Measurements from ENCODE around the gene IPMK. TPM values are rescaled to one million over a fixed set of nuclear protein-coding genes. Genes with fewer than 3 reads are reported as not detected.

The IPMK gene
- total RNA-seq, 2 donors from 2014 or later, result 10.4 to 34.6 TPM

- intact Hi-C loops (cut with DNase I), result no loop called here
- Histone ChIP-seq H3K9me3 (no peaks in the 10 kb centered on the region), H3K36me3 (no peaks in the 10 kb centered on the region), H3K27me3 (no peaks in the 10 kb centered on the region), H3K4me3 (peak overlapping the region; percentile 72), H3K4me1 (peaks cover 5% of the 10 kb centered on the region), H3K9ac (ENCODE audit: low read depth in 2 of 2, low read length in 2 of 2) (peak overlapping the region; percentile 59 to 90), H3K27ac (peak overlapping the region; percentile 84)
- no peak for TF ChIP-seq CTCF (IDR thresholded peaks at IDR 0.05)
- no peak for DNase-seq
Observed at GRCh38 chr10:58268454-58268945, 806 bp upstream of the IPMK start.

GRCh38 chr10:58266826-58267712 is 625 bp downstream of the IPMK start:
- DNase-seq, result peak; percentile 79
- intact Hi-C loops (cut with DNase I), result no loop called here
- Histone ChIP-seq H3K9me3 (no peaks in the 10 kb centered on the region), H3K27ac (peak overlapping the region; percentile 84), H3K27me3 (no peaks in the 10 kb centered on the region), H3K9ac (ENCODE audit: low read depth in 2 of 2, low read length in 2 of 2) (peak overlapping the region; percentile 74 to 98), H3K36me3 (no peaks in the 10 kb centered on the region), H3K4me3 (peak overlapping the region; percentile 72), H3K4me1 (peaks cover 5% of the 10 kb centered on the region)
- TF ChIP-seq CTCF (IDR thresholded peaks at IDR 0.05), result no peak

- H3K4me3 ChIP-seq, result peak overlapping the region; percentile 72
- no peak for TF ChIP-seq CTCF (IDR thresholded peaks at IDR 0.05)
- no peaks in the 10 kb centered on the region for H3K36me3 ChIP-seq
- H3K27ac ChIP-seq, result peak overlapping the region; percentile 84
- intact Hi-C loops (cut with DNase I), result no loop called here
- peak overlapping the region; percentile 74 to 98 for H3K9ac ChIP-seq (ENCODE audit: low read depth in 2 of 2, low read length in 2 of 2)
- H3K9me3 ChIP-seq, result no peaks in the 10 kb centered on the region
- peaks cover 5% of the 10 kb centered on the region for H3K4me1 ChIP-seq
- no peaks in the 10 kb centered on the region for H3K27me3 ChIP-seq
- DNase-seq, result peak; percentile 42
Observed at GRCh38 chr10:58266003-58266825, 1.5 kb downstream of the IPMK start.

GRCh38 chr10:58265249-58265648 is 2.4 kb downstream of the IPMK start:
- peak overlapping the region; percentile 84 for H3K27ac ChIP-seq
- no peak for TF ChIP-seq CTCF (IDR thresholded peaks at IDR 0.05)
- intact Hi-C loops (cut with DNase I), result no loop called here
- no peaks in the 10 kb centered on the region for H3K27me3 ChIP-seq
- DNase-seq, result no peak
- peak overlapping the region in 1 of 2 donors; percentile 74 for H3K9ac ChIP-seq (ENCODE audit: low read depth in 2 of 2, low read length in 2 of 2)
- peaks cover 5% of the 10 kb centered on the region for H3K4me1 ChIP-seq
- H3K36me3 ChIP-seq, result no peaks in the 10 kb centered on the region
- H3K9me3 ChIP-seq, result no peaks in the 10 kb centered on the region
- H3K4me3 ChIP-seq, result peak overlapping the region; percentile 72

GRCh38 chr10:58264780-58265179 is 2.9 kb downstream of the IPMK start:
- Histone ChIP-seq H3K36me3 (no peaks in the 10 kb centered on the region), H3K4me3 (no peak overlapping the region), H3K4me1 (peaks cover 5% of the 10 kb centered on the region), H3K9me3 (no peaks in the 10 kb centered on the region), H3K9ac (ENCODE audit: low read depth in 2 of 2, low read length in 2 of 2) (no peak overlapping the region), H3K27me3 (no peaks in the 10 kb centered on the region), H3K27ac (no peak overlapping the region)
- no peak for DNase-seq
- no peak for TF ChIP-seq CTCF (IDR thresholded peaks at IDR 0.05)
- intact Hi-C loops (cut with DNase I), result no loop called here

All from colonic mucosa (tissue), 4 donors.